ENCODE measurements around the gene SLC16A12.

GRCh38 chr10:89494575-89494974 is 40.8 kb downstream of the SLC16A12 start:
- TF ChIP-seq CTCF (optimal IDR thresholded peaks at IDR 0.05 in 1 of 3, IDR thresholded peaks at IDR 0.05 in 1 of 3, conservative IDR thresholded peaks at IDR 0.05 in 1 of 3; ENCODE audit: extremely low read depth in 1 of 3, insufficient read depth in 2 of 3, low read length in 3 of 3) (no peak), EZH2 (IDR thresholded peaks at IDR 0.05; ENCODE audit: low read length) (no peak)

All from keratinocyte (primary cell).